ENCODE measurements around the gene SAMD4B.

- no peak for TF ChIP-seq POLR2A (IDR thresholded peaks at IDR 0.05)
- TF ChIP-seq CTCF (IDR thresholded peaks at IDR 0.05) = no peak
- TF ChIP-seq EP300 (IDR thresholded peaks at IDR 0.05) = no peak
These were observed 9.9 kb upstream of the SAMD4B start for GRCh38 chr19:39332293-39332692.
